Measurements from ENCODE around the gene RNF112. TPM values are rescaled to one million over a fixed set of nuclear protein-coding genes. Genes with fewer than 3 reads are reported as not detected.
A peak's percentile ranks its signal among the peaks of the same experiment; 100 is the strongest.

RNF112 gene
- total RNA-seq, 1 donor from 2014 or later: 0.67 TPM

- Mint-ChIP-seq H3K4me1 (ENCODE audit: low read depth) (peaks cover 46% of the 10 kb centered on the region), H3K27me3 (ENCODE audit: low read depth) (no peaks in the 10 kb centered on the region), H3K27ac (ENCODE audit: unreplicated experiment) (peak overlapping the region; percentile 99), H3K9me3 (ENCODE audit: low read depth) (no peaks in the 10 kb centered on the region), H3K4me3 (ENCODE audit: unreplicated experiment) (peak overlapping the region; percentile 97), H3K36me3 (ENCODE audit: low read depth) (peaks cover 18% of the 10 kb centered on the region)
- DNase-seq (ENCODE audit: low spot score): no peak
- TF ChIP-seq CTCF (IDR thresholded peaks at IDR 0.05): no peak
Observed at GRCh38 chr17:19376811-19377210, 34.2 kb upstream of the RNF112 start.

GRCh38 chr17:19377602-19378415 lies 33.2 kb upstream of the RNF112 start:
- DNase-seq (ENCODE audit: low spot score): peak; percentile 100
- Mint-ChIP-seq H3K27me3 (ENCODE audit: low read depth) (no peaks in the 10 kb centered on the region), H3K36me3 (ENCODE audit: low read depth) (peaks cover 20% of the 10 kb centered on the region), H3K27ac (ENCODE audit: unreplicated experiment) (peak overlapping the region; percentile 99), H3K4me1 (ENCODE audit: low read depth) (peaks cover 49% of the 10 kb centered on the region), H3K4me3 (ENCODE audit: unreplicated experiment) (peak overlapping the region; percentile 97), H3K9me3 (ENCODE audit: low read depth) (no peaks in the 10 kb centered on the region)
- peak; percentile 35 for TF ChIP-seq CTCF (IDR thresholded peaks at IDR 0.05)

- H3K4me1 Mint-ChIP-seq (ENCODE audit: low read depth): peaks cover 57% of the 10 kb centered on the region
Observed at GRCh38 chr17:19378416-19379360, 32.3 kb upstream of the RNF112 start, which contains the start of gene MAPK7. MAPK7 (plus strand) TSS chr17:19378498; CDS start chr17:19378901, 403 bp downstream.

GRCh38 chr17:19379361-19380065 lies 31.5 kb upstream of the RNF112 start:
- Mint-ChIP-seq H3K36me3 (ENCODE audit: low read depth) (peaks cover 28% of the 10 kb centered on the region), H3K9me3 (ENCODE audit: low read depth) (no peaks in the 10 kb centered on the region), H3K27ac (ENCODE audit: unreplicated experiment) (peak overlapping the region; percentile 89), H3K27me3 (ENCODE audit: low read depth) (no peaks in the 10 kb centered on the region), H3K4me1 (ENCODE audit: low read depth) (peaks cover 58% of the 10 kb centered on the region), H3K4me3 (ENCODE audit: unreplicated experiment) (peak overlapping the region; percentile 97)
- DNase-seq (ENCODE audit: low spot score): peak; percentile 39
- TF ChIP-seq CTCF (IDR thresholded peaks at IDR 0.05): peak; percentile 22

More at GRCh38 chr17:19378416-19379360, 32.3 kb upstream of the RNF112 start, which contains the start of gene MAPK7:
- TF ChIP-seq CTCF (IDR thresholded peaks at IDR 0.05): no peak
- H3K36me3 Mint-ChIP-seq (ENCODE audit: low read depth): peaks cover 22% of the 10 kb centered on the region
- DNase-seq (ENCODE audit: low spot score): peak; percentile 86
- no peaks in the 10 kb centered on the region for H3K9me3 Mint-ChIP-seq (ENCODE audit: low read depth)
- peak within 1 kb of the TSS; percentile 97 for H3K4me3 Mint-ChIP-seq (ENCODE audit: unreplicated experiment)
- no peaks in the 10 kb centered on the region for H3K27me3 Mint-ChIP-seq (ENCODE audit: low read depth)
- H3K27ac Mint-ChIP-seq (ENCODE audit: unreplicated experiment): peak within 1 kb of the TSS; percentile 99
